ENCODE results near the gene SORCS3.

The SORCS3 gene

DNA sequence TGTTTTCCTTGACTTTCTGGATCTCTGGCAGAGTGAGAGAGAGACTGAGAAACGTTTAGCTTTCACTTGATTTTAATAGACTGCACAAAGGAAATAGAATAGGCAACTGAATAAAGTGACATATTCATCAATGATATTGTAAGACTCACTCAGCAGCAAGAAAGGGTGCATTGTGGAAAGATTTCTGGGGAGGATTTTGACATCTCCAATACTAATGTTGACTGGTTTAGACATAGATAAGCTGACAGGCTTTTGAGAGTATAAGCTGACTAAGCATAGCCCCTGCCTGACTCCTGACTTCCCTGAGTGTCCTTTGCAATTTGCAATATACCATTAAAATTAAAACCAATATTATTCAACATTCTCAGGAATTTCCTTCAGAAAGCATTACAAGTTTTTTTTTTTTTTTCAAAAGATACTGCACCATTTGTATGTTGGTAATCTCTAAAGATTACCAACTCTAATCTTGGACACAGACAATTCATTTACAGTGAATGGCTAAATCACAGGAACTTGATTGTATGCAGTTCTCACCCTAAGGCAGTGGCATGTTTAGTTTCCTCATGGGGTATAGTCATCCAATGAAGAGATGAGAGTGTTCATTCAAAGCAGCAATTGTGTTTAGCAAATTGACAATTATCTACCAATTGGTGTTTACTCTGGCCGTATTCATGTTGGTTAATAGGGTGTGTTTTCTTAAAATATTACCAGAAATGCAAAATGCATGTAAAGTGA, 325.6 kb downstream of the SORCS3 start:
- WGBS (ENCODE audit: insufficient coverage, insufficient read length), result no CpG with 5 or more reads among the region's 2 CpGs
- no peak for DNase-seq (ENCODE audit: low read depth, low spot score)
- Histone ChIP-seq H3K4me3 (ENCODE audit: low read length) (no peak overlapping the region), H3K27me3 (ENCODE audit: control insufficient read depth, insufficient read depth, low read length) (no peaks in the 10 kb centered on the region), H3K9me3 (ENCODE audit: control insufficient read depth, insufficient read depth, low read length) (no peaks in the 10 kb centered on the region), H3K4me1 (ENCODE audit: control insufficient read depth, insufficient read depth, low read length) (no peaks in the 10 kb centered on the region; the same call in 1 of the 2 replicates), H3K27ac (ENCODE audit: low read length) (no peak overlapping the region), H3K36me3 (ENCODE audit: control insufficient read depth, insufficient read depth, low read length) (no peaks in the 10 kb centered on the region)

DNA sequence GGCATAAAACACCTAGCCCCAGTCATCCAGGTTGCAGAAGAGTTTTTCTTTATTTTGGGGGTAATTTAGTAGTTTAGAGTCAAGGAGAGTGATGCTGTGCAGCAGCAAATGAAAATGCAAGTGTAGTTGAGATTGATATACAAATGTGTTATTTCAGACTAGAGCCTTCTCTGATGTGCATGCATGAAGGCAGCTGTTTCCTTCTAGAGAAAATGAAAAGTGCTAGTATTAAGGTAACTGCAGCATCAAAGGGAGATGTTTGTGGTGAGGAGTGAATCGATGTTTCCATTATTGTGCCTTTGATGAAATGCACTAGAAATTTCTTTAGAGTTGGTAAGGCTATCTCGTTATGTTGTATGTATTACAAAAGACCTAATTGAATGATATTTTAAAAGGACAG, 339.3 kb downstream of the SORCS3 start:
- Histone ChIP-seq H3K27me3 (ENCODE audit: control insufficient read depth, insufficient read depth, low read length) (no peaks in the 10 kb centered on the region), H3K4me1 (ENCODE audit: control insufficient read depth, insufficient read depth, low read length) (no peaks in the 10 kb centered on the region), H3K27ac (ENCODE audit: low read length) (no peak overlapping the region), H3K9me3 (ENCODE audit: control insufficient read depth, insufficient read depth, low read length) (no peaks in the 10 kb centered on the region), H3K36me3 (ENCODE audit: control insufficient read depth, insufficient read depth, low read length) (no peaks in the 10 kb centered on the region), H3K4me3 (ENCODE audit: low read length) (no peak overlapping the region)
- DNase-seq (ENCODE audit: low read depth, low spot score), result no peak
- no CpG with 5 or more reads among the region's 2 CpGs for WGBS (ENCODE audit: insufficient coverage, insufficient read length)

DNA sequence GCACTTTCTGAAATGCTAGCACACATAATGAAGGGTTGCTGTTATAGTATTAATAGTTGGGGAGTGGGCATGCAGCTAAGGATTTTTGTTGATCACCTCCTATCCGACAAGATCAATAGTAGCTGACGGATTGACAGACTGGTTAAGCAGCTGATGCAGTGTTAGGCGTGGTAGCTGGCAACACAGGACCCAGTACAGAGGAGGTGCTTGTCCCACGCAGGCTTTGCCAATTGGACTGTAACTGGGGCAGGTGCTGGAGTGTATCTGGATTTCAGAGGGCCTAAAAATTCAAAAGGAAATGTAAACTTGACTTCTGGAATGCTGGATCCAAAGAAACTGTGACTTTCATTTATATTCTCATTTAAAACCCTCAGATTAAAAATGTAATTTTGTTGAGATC, 340.9 kb downstream of the SORCS3 start:
- no peaks in the 10 kb centered on the region for H3K36me3 ChIP-seq (ENCODE audit: control insufficient read depth, insufficient read depth, low read length)
- H3K4me1 ChIP-seq (ENCODE audit: control insufficient read depth, insufficient read depth, low read length), result no peaks in the 10 kb centered on the region
- no peak overlapping the region for H3K4me3 ChIP-seq (ENCODE audit: low read length)
- H3K27me3 ChIP-seq (ENCODE audit: control insufficient read depth, insufficient read depth, low read length), result no peaks in the 10 kb centered on the region
- no peaks in the 10 kb centered on the region for H3K9me3 ChIP-seq (ENCODE audit: control insufficient read depth, insufficient read depth, low read length)
- no peak for DNase-seq (ENCODE audit: low read depth, low spot score)
- H3K27ac ChIP-seq (ENCODE audit: low read length), result no peak overlapping the region
- WGBS (ENCODE audit: insufficient coverage, insufficient read length), result no CpG with 5 or more reads among the region's 4 CpGs

DNA sequence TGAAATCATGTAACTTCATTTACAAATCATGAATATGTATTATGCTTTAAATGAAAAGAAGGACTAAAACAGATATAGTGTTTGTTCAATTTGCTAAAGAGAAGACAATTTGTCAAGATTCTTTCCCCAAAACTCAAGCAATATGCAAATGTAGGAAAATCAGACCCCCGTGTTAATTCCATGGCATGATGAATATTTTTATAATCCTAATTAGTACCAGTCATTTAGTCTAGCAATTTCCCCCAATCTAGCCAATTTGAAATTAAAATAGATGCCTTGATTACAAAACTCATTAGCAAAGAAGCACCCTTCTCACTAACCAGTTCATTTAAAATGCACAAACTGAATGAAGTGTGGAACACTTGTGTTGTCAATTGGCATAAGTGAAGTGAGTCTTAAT, 347.6 kb downstream of the SORCS3 start:
- Histone ChIP-seq H3K27ac (ENCODE audit: low read length) (no peak overlapping the region), H3K9me3 (ENCODE audit: control insufficient read depth, insufficient read depth, low read length) (no peaks in the 10 kb centered on the region), H3K36me3 (ENCODE audit: control insufficient read depth, insufficient read depth, low read length) (no peaks in the 10 kb centered on the region), H3K4me3 (ENCODE audit: low read length) (no peak overlapping the region), H3K27me3 (ENCODE audit: control insufficient read depth, insufficient read depth, low read length) (no peaks in the 10 kb centered on the region), H3K4me1 (ENCODE audit: control insufficient read depth, insufficient read depth, low read length) (peaks cover 4% of the 10 kb centered on the region; the same call in 1 of the 2 replicates)
- no peak for DNase-seq (ENCODE audit: low read depth, low spot score)
- no CpG with 5 or more reads among the region's 1 CpG for WGBS (ENCODE audit: insufficient coverage, insufficient read length)

GRCh38 chr10:104989880-104990279, 348.8 kb downstream of the SORCS3 start:
- no peak for DNase-seq (ENCODE audit: low read depth, low spot score)
- Histone ChIP-seq H3K27me3 (ENCODE audit: control insufficient read depth, insufficient read depth, low read length) (no peaks in the 10 kb centered on the region), H3K27ac (ENCODE audit: low read length) (no peak overlapping the region), H3K9me3 (ENCODE audit: control insufficient read depth, insufficient read depth, low read length) (no peaks in the 10 kb centered on the region), H3K4me3 (ENCODE audit: low read length) (no peak overlapping the region), H3K4me1 (ENCODE audit: control insufficient read depth, insufficient read depth, low read length) (peaks cover 4% of the 10 kb centered on the region; the same call in 1 of the 2 replicates), H3K36me3 (ENCODE audit: control insufficient read depth, insufficient read depth, low read length) (no peaks in the 10 kb centered on the region)

DNA sequence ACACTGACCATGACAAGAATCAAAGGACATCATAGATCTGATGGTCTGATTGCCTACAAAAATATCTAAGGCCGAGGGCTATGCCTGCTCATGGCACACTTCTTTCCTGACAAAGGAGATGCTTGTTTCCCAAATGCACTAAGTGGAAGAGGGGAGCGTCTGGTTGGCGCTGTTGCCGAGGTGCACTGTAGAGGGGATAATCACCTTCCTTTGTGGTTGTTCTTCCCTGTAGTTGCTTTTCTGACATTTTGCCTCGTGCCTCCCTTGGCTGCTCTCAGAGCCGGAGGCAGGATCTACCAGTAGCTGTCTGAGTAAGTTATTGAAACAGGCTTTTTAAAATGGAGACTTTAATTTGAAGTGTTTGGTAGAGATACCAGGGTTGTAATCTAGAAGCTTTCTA, 352.0 kb downstream of the SORCS3 start:
- DNase-seq (ENCODE audit: low read depth, low spot score), result no peak
- Histone ChIP-seq H3K9me3 (ENCODE audit: control insufficient read depth, insufficient read depth, low read length) (no peaks in the 10 kb centered on the region), H3K4me3 (ENCODE audit: low read length) (no peak overlapping the region), H3K36me3 (ENCODE audit: control insufficient read depth, insufficient read depth, low read length) (no peaks in the 10 kb centered on the region), H3K4me1 (ENCODE audit: control insufficient read depth, insufficient read depth, low read length) (peaks cover 4% of the 10 kb centered on the region; the same call in 1 of the 2 replicates), H3K27me3 (ENCODE audit: control insufficient read depth, insufficient read depth, low read length) (no peaks in the 10 kb centered on the region), H3K27ac (ENCODE audit: low read length) (no peak overlapping the region)
- no CpG with 5 or more reads among the region's 6 CpGs for WGBS (ENCODE audit: insufficient coverage, insufficient read length)

DNA sequence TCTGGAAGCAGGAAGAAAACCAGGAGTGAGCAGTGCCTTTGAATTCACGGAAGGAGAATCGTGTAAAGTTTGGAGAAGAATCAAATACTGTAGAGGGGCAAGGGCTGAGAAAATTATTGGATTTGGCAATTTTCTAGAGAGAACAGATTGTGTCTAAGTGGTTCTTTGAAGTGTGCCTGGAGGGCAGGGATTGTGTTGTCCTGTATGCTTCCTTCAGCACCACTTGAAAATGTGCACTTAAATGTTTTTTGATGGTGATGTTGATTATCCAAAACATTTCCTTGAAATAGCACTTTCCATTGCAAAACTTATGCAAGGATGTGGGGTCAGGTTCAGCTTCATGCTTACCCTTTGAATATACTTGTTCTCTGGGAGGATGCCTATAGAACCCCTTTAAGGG, 360.2 kb downstream of the SORCS3 start:
- H3K27ac ChIP-seq (ENCODE audit: low read length), result no peak overlapping the region
- WGBS (ENCODE audit: insufficient coverage, insufficient read length), result no CpG with 5 or more reads among the region's 2 CpGs
- H3K9me3 ChIP-seq (ENCODE audit: control insufficient read depth, insufficient read depth, low read length), result no peaks in the 10 kb centered on the region

DNA sequence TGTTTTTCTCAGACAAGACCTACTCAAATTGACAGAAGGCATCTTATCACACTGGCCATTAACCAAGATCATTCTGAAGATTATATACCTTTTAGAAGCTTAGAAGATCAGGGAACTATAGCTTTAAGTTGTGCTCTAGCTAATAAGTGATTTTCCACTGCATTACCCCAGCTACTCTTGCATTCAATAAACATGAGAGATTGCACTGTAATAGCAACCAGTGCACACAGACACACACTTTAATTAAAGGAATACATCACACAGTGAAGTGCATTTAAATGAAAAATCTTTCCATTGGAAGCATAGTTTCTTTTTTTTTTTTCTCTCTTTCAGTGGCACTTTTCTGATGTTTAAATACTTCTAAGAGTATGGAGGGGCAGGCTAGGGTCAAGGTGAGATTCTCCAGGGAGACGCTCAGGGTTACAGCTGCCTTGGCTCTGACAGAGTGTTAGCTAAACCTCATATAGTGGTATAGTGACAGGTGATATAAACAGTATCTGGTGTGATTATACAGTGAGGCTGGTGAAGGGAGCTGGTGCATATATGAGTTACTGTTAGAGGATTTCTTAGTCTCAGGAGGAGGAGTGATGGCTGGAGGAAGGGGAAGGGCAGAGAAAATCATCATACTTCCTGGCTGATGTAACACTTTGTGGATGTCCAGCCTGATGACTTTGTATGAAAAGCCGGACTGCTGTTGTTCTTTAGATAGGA, 369.5 kb downstream of the SORCS3 start:
- Histone ChIP-seq H3K36me3 (ENCODE audit: control insufficient read depth, insufficient read depth, low read length) (no peaks in the 10 kb centered on the region), H3K27ac (ENCODE audit: low read length) (no peak overlapping the region), H3K9me3 (ENCODE audit: control insufficient read depth, insufficient read depth, low read length) (no peaks in the 10 kb centered on the region), H3K4me1 (ENCODE audit: control insufficient read depth, insufficient read depth, low read length) (no peaks in the 10 kb centered on the region), H3K27me3 (ENCODE audit: control insufficient read depth, insufficient read depth, low read length) (no peaks in the 10 kb centered on the region), H3K4me3 (ENCODE audit: low read length) (no peak overlapping the region)
- WGBS (ENCODE audit: insufficient coverage, insufficient read length), result no CpG with 5 or more reads among the region's 2 CpGs
- no peak for DNase-seq (ENCODE audit: low read depth, low spot score)

More for the DNA sequence above, 360.2 kb downstream of the SORCS3 start:
- Histone ChIP-seq H3K4me3 (ENCODE audit: low read length) (no peak overlapping the region), H3K36me3 (ENCODE audit: control insufficient read depth, insufficient read depth, low read length) (no peaks in the 10 kb centered on the region), H3K27me3 (ENCODE audit: control insufficient read depth, insufficient read depth, low read length) (no peaks in the 10 kb centered on the region), H3K4me1 (ENCODE audit: control insufficient read depth, insufficient read depth, low read length) (no peaks in the 10 kb centered on the region)
- no peak for DNase-seq (ENCODE audit: low read depth, low spot score)

DNA sequence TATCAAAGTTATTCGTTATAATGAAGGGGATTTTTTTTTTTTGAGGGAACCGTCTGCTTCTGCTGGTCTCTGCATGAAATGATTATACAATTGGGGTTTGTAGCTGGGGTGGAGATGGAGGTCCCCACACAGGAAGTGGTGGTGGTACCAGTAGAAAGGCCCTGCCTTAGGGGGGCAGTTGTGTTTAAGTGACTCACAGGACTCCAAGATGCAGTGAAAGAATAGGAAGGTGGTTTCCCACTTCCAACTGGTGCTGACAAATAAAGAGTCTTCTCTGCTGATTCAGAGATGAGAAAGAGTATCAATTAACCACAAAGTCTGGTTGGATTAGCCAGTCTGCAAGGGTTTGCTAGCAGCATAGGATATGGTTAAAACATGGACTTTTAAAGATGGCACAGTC, 376.0 kb downstream of the SORCS3 start:
- H3K4me3 ChIP-seq (ENCODE audit: low read length), result no peak overlapping the region
- no CpG with 5 or more reads among the region's 2 CpGs for WGBS (ENCODE audit: insufficient coverage, insufficient read length)
- no peak overlapping the region for H3K27ac ChIP-seq (ENCODE audit: low read length)
- no peaks in the 10 kb centered on the region for H3K36me3 ChIP-seq (ENCODE audit: control insufficient read depth, insufficient read depth, low read length)
- no peaks in the 10 kb centered on the region for H3K27me3 ChIP-seq (ENCODE audit: control insufficient read depth, insufficient read depth, low read length)
- DNase-seq (ENCODE audit: low read depth, low spot score), result no peak
- H3K4me1 ChIP-seq (ENCODE audit: control insufficient read depth, insufficient read depth, low read length), result no peaks in the 10 kb centered on the region
- no peaks in the 10 kb centered on the region for H3K9me3 ChIP-seq (ENCODE audit: control insufficient read depth, insufficient read depth, low read length)

- DNase-seq (ENCODE audit: low read depth, low spot score), result no peak
- Histone ChIP-seq H3K4me1 (ENCODE audit: control insufficient read depth, insufficient read depth, low read length) (no peaks in the 10 kb centered on the region), H3K36me3 (ENCODE audit: control insufficient read depth, insufficient read depth, low read length) (no peaks in the 10 kb centered on the region), H3K4me3 (ENCODE audit: low read length) (no peak overlapping the region), H3K27me3 (ENCODE audit: control insufficient read depth, insufficient read depth, low read length) (no peaks in the 10 kb centered on the region), H3K27ac (ENCODE audit: low read length) (no peak overlapping the region), H3K9me3 (ENCODE audit: control insufficient read depth, insufficient read depth, low read length) (no peaks in the 10 kb centered on the region)
Observed at GRCh38 chr10:105017691-105018090, 376.6 kb downstream of the SORCS3 start.
